ENCODE measurements around the gene LRPAP1.

Gene LRPAP1

DNA sequence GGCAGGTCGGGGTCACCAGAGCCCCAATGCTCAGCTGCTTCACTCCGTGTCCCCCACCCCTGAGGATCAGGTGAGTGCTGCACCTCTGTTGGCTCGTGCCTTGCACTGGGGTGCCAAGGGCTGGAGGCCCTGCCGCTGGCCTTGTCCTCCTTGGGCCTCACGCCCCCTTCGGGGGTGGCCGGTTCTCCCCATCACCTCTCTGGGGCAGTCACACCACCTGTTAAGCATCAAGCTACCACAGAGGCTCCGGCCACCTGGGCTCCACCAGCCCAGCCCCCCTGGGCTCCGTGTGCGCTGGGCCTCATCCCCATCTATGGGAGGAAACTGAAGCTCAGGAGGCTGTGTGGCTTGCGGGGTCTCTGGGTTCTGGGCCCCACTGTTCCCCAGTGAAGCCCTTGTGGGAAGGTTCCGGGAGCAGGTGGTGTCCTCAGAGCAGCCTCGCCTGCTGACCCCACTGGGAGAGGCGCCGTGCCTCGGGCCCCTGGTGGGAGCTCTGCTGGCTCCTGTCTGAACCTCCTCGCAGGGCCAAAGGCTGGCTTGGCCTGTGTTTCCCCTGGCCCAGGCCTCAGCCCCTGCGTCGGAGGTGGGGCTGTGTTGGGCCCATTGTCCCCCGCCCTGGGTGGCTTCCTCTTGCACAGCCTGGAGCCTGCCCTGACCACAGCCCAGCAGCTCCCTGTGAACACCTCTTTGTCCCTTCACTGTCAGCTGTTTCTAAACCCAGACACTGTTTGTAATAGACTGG is 38.3 kb downstream of the LRPAP1 start:
- H3K27ac ChIP-seq = no peak overlapping the region
- TF ChIP-seq, protein P1, sequence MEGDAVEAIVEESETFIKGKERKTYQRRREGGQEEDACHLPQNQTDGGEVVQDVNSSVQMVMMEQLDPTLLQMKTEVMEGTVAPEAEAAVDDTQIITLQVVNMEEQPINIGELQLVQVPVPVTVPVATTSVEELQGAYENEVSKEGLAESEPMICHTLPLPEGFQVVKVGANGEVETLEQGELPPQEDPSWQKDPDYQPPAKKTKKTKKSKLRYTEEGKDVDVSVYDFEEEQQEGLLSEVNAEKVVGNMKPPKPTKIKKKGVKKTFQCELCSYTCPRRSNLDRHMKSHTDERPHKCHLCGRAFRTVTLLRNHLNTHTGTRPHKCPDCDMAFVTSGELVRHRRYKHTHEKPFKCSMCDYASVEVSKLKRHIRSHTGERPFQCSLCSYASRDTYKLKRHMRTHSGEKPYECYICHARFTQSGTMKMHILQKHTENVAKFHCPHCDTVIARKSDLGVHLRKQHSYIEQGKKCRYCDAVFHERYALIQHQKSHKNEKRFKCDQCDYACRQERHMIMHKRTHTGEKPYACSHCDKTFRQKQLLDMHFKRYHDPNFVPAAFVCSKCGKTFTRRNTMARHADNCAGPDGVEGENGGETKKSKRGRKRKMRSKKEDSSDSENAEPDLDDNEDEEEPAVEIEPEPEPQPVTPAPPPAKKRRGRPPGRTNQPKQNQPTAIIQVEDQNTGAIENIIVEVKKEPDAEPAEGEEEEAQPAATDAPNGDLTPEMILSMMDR (conservative IDR thresholded peaks at IDR 0.05) = no peak

DNA sequence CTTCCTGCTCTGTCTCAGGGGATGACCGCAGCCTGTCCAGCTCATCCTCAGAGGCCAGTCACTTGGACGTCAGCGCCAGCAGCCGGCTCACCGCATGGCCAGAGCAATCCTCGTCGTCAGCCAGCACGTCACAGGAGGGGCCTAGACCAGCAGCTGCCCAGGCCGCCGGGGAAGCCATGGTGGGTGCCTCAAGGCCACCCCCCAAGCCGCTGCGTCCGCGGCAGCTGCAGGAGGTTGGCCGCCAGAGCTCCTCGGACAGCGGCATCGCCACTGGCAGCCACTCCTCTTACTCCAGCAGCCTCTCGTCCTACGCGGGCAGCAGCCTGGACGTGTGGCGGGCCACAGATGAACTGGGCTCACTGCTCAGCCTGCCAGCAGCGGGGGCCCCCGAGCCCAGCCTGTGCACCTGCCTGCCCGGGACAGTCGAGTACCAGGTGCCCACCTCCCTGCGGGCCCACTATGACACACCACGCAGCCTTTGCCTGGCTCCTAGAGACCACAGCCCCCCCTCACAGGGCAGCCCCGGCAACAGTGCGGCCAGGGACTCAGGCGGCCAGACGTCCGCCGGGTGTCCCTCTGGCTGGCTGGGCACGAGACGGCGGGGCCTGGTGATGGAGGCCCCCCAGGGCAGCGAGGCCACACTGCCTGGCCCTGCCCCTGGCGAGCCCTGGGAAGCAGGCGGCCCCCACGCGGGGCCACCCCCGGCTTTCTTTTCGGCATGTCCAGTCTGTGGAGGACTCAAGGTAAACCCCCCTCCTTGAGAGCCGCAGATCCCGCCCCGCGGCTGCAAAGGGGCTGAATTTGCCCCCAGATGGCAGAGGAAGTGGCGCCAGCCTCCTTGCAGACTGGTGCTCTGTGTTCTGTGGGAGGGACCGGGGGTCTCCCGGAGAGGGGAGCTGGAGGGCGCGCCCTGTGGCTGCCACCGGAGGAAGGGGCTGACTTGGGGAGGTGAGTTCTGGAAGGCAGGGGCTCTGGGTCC is 39.2 kb downstream of the LRPAP1 start:
- TF ChIP-seq, protein P1 (conservative IDR thresholded peaks at IDR 0.05) = no peak
- no peak overlapping the region for H3K27ac ChIP-seq

- no peak overlapping the region for H3K27ac ChIP-seq
- TF ChIP-seq, protein P1 (conservative IDR thresholded peaks at IDR 0.05) = no peak
These were observed 40.4 kb downstream of the LRPAP1 start for GRCh38 chr4:3491681-3492405.

DNA sequence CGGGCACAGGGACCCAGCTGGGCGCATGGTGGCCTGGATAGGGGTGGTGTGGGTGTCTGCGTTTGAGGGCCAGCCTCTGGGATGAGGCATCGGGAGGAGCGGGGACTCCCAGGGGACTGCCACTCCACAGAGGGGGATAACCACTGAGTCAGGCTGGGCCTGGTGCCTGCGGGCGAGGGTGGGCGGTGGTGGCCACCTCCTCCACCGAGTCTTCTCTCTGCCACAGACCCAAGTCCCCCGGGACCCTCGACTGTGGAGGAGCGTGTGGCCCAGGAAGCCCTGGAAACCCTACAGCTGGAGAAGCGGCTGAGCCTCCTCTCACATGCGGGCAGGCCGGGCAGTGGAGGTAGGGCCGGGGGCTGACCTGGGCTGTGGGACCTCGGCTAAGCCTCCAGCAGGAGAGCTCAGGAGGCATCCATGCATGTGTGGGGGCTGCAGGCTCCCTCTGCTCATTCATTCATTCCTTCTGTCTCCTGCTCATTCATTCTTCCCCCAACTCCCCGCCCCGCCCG is 42.7 kb downstream of the LRPAP1 start:
- TF ChIP-seq, protein P1 (conservative IDR thresholded peaks at IDR 0.05) = no peak
- no peak overlapping the region for H3K27ac ChIP-seq

GRCh38 chr4:3488820-3489219 is 43.4 kb downstream of the LRPAP1 start:
- no peak overlapping the region for H3K27ac ChIP-seq
- TF ChIP-seq, protein P1 (conservative IDR thresholded peaks at IDR 0.05) = no peak

DNA sequence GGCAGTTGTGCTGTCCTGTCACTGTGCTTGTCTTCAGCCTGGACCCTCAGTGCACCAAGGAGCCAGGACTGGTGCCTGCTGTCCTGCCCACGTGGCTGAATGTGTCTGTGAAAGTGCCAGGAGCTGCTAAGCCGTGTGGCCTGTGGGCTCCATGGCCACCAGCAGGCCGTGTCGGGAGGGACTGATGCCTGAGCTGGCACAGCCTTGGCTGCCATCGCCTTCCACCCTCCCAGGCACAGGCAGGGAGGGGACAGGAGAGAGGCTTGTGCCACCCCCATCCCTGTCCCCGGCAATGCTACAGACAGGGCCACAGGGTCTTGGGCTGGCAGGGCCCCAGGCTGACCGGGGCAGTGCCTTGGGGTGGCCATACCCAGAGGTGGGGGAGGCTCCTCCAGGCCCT is 44.4 kb downstream of the LRPAP1 start:
- TF ChIP-seq, protein P1 (conservative IDR thresholded peaks at IDR 0.05) = no peak
- H3K27ac ChIP-seq = no peak overlapping the region

Data from VCaP (cell line).